HG02610 (cell line): ENCODE measurements around the gene CEPT1.

Experiments
- ATAC-seq: cut with Tn5 transposase; IDR thresholded peaks from one replicate; pipeline ENCODE4 v1.9.1; 2021; ENCODE audit warnings: mild to moderate bottlenecking, moderate library complexity; ENCODE audit not compliant: unreplicated experiment

CEPT1 gene

GRCh38 chr1:111192074-111192473 is 52.1 kb downstream of the CEPT1 start:
- no peak for ATAC-seq

- ATAC-seq, result peak; percentile 61
These were observed 52.9 kb downstream of the CEPT1 start for GRCh38 chr1:111192658-111193519.

DNA sequence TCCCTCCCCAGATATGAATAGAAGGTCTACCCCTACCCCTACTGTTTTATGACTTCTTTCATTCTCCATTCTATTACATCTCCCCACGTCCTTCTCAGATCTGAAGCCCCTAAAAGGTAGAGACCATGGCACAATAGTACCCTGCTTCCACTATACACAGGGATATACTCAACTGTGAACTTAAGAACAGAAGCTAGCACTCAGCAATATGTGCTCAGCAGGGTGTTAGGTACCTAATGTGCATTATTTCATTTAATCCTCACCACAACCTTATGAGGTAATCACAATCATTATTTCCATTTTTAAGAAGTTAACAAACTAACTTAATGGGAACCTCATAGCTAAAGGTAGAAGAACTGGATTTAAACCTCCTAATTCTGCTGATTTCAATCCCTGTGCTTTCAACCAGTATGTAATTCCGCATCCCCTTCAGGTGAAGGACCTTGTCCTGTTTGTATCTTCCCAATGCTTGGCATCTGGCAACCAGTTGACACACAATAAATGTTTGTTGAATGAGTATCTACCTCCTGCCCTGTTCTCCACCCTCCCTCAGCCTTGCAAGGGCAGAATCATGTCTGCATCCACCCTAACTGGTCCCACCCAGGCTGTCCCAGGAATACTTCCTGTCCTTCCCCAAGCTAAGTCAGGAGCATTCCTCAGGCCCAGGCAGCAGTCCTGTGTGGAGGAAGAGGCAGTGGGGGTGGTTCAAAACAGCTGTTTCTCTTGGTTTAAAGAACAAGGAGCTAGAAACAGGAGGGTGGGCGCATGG is 53.9 kb downstream of the CEPT1 start:
- ATAC-seq, result no peak

GRCh38 chr1:111195002-111195684 is 55.1 kb downstream of the CEPT1 start:
- no peak for ATAC-seq

GRCh38 chr1:111196213-111196612 is 56.2 kb downstream of the CEPT1 start:
- no peak for ATAC-seq

DNA sequence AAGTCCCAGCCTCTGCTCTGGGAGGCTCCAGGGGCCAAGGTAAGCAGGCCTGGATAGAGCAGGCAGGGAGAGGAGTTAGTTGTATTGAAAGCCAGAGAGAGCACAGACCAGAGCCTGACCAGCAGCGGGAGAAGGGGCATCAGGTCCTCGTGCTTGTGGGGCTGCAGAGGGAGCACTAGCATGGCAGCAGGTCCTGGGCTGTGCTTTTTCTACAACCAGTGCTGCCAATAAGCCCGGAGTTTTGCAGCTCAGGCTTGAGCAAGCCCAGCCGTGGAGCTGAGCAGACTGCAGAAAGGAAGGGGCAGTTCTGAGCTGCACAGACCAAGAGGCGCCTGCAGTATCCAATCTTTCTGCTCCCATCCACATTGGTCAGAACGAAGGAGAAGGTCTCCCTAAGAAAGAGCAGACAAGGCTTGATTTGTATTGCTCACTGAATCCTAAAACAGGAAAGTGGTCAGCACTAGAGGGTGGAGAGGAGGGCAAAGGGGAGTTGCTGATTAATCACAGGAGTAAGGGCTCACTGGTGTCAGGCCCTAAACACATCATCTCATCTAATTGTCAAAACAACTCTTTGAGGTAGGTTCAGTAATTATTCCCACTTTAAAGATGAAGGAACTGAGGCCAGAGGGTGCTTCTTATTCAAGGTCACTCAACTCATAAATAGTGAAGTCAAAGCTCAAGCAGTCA is 57.7 kb downstream of the CEPT1 start:
- no peak for ATAC-seq

GRCh38 chr1:111198836-111199235 is 58.8 kb downstream of the CEPT1 start:
- no peak for ATAC-seq

GRCh38 chr1:111199329-111199728 is 59.3 kb downstream of the CEPT1 start:
- ATAC-seq, result no peak

DNA sequence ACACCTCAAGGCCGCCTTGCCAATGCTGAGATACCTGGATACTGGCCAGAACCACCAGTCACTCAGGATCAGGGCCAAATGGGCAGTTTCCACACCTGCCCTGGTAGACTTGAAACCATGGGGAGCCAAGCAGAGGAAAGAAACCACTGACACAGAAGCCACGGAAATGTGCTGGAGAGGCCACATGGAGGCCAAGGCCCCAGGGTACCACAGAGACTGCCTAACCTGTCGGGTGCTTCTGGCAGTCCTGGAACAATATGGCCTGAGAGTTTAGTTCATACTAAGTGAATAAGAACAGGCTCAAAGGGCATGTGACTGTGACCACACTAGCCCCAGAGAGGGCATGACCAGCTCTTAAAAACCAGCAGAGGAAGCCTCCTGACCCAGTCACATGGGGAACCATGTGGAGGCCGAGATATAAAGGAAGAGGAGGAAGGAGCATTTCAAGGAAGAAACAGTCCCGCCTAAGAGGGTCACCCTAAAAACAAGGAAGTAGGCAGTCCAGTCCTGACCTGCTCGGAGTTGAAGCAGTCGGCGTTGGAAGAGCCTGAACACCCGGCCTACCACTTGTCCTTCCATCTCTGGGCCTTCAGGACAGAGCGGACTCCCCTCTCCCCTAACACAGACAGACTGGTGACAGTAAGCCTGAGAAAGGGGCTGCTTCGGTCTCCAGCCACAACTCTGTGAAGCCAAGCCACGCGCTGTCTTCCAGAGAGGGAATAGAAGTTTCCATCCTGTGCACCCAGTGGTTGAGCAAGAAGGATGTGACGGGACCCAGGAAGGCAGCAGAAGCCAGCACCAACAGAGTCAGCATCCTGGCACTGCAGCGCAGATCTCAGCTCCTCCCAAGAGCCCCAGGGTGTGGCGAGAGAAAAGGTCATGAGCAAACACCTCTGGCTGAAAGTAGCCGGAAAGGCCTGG is 60.1 kb downstream of the CEPT1 start, which contains the start of gene DENND2D:
DENND2D (minus strand) TSS at position 766 of the 921 bp plus-strand sequence; CDS start at position 579, 187 bp downstream.
- no peak for ATAC-seq

DNA sequence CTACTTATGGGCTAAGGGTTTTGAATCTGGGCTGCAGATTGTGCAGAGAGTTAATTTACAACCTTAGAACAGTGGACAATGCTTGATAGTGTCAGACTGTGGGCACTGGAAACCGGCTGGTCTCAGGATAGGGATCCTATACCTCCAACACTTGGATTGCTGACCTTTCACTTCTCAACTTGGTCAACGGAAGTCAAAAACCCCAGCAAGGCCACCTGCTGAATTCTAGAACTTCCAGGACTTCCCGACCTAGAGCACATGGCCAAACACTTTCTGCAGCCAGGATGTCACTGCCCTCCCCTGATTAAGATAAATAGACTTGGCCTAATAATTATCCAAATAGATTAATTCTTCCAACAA is 60.8 kb downstream of the CEPT1 start:
- ATAC-seq, result no peak

- ATAC-seq, result no peak
These were observed 61.5 kb downstream of the CEPT1 start for GRCh38 chr1:111201275-111202090.

GRCh38 chr1:111202366-111202706 is 62.3 kb downstream of the CEPT1 start:
- ATAC-seq, result no peak

DNA sequence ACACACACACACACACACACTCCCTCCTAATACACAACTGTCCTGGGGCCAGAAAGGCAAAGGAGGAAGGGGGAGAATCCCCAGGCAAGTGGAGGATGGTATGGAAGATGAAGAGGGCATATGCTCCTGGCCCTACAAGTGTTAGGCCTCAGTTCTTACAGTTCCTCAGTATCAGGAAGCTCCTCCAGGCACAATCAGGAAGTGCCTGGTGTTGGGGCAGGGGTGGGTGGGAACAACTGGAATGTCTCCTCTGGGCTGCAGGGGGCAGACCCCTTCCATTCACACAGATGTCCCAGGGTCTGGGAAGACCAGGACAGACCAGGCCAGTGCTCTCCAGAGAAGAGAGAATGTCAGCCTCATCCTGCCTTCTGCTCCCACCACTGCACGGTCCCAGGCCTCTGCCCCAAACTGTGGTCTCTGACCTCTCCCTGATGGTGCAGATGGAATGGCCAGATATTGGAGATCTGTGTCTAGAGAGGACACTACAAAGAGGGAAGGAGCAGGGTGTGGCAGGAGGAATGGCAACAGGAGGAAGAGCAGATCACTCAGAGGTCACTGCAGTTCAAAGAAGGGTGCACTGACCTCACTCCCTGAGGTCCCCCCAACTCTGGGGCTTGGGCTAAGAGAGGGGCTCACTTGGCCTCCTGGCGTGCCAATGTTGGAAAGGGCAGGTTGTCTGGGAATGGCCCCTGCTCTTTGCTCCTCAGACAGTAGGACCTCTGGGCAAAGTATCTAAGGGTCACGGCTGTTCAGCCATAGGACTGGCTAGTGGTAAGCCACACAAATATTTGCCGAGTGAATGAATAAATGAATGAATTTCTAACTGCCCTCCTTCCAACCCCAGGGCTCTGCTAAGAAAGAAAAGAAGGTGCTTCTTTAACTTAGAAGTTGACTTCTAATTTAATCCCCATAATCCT is 62.9 kb downstream of the CEPT1 start:
- no peak for ATAC-seq

DNA sequence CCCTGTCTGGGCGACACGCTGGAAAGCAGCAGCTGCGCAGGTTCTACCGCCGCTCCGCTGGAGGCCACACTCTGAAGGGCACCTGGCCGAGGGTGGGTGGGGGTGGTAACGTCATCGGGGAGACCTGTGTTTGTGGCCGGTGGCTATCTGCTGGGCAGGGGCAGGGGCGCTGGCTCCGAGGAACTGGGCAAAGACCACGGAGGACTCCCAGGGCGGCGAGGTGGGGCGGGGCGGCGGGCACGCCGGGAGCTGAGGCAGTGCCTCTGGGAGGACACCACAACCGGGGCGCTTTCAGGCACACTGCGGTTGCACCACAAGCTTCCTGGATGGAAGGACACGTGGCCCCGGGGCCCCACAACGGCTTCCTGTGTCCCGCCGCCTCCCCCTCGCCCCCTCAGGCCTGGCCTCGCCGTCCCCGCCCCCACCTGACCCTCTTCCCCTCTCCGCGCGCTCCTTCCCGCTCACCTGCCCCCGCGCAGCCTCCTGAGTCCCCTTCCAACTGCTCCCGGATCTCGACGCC is 63.7 kb downstream of the CEPT1 start:
- ATAC-seq, result peak; percentile 44

DNA sequence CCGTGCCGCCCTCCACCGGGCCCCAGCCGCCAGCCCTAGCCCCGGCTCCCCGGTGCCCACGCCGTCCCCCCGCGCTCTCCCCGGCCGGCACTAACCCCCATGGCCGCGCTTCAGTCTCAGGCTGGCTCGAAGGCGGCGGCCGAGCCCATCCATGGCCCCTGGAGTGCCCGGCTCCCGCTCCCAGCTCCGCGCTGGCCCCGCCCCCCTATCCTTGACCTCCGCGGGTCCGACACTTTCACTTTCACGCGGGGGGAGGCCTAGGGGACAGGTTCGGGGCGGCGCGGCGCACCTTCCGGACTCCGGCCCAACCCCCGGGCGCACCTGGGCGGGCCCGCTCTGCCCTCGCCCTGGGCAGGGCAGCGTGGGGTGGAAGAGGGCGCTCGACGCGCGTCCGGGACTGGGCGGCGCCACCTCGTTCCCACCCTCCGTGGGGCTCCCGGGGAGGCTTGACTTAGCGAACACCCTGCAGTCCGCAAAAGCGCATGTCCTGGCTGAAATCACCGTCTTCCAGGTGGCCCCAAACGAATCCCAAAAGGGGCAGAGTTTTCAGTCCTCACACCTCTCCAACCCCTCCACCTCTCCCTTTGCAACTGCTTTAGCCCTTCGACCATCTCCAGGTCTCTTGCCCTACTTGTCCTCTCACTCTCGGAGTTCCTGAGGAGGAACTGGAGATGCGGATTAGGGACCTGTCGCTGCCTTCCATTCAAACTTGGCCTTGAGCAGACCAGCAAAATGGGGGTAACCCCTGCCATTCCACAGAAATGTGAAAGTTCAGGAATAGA is 64.4 kb downstream of the CEPT1 start:
- ATAC-seq, result peak; percentile 59

GRCh38 chr1:111204983-111205713 is 65.1 kb downstream of the CEPT1 start:
- no peak for ATAC-seq
